Measurements from ENCODE around the gene SLC22A7.

DNA sequence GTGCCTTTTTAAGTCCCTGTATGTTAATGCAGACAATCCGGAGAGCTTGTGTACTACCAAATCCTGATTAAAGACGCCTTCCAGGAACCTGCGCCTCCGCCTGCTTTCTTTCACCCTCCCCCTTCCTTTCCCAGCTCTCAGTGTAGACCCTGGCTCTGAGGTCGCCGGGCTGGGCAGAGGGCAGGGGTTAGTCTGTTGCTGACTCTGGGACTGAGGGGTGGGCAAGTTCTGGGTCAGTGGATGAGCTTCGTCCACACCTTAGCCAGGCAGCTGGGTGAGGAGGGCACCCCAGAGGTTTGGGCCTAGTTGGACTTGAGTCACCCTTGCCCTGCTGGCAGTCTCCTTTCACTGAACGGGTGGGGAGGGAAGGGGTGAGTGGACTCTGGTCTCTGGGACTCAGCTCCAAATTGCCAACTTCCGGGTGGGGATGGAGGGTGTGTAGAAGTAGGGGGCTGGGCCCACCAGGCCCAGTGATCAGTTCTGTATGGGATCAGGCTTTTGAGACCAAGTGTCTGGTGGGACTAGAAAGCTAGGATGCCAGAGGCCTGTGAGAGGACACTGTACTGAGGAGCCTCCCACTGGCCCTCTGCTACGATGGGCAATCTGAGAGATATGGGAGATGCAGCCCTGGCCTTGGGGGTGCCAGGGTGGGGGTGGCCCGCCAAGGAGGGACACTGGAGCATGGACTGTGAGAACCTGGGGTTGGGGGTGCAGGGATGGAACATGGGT, 21.3 kb upstream of the SLC22A7 start:
- TF ChIP-seq POLR2A (IDR thresholded peaks at IDR 0.05): no peak
- TF ChIP-seq, protein P1, sequence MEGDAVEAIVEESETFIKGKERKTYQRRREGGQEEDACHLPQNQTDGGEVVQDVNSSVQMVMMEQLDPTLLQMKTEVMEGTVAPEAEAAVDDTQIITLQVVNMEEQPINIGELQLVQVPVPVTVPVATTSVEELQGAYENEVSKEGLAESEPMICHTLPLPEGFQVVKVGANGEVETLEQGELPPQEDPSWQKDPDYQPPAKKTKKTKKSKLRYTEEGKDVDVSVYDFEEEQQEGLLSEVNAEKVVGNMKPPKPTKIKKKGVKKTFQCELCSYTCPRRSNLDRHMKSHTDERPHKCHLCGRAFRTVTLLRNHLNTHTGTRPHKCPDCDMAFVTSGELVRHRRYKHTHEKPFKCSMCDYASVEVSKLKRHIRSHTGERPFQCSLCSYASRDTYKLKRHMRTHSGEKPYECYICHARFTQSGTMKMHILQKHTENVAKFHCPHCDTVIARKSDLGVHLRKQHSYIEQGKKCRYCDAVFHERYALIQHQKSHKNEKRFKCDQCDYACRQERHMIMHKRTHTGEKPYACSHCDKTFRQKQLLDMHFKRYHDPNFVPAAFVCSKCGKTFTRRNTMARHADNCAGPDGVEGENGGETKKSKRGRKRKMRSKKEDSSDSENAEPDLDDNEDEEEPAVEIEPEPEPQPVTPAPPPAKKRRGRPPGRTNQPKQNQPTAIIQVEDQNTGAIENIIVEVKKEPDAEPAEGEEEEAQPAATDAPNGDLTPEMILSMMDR (IDR thresholded peaks at IDR 0.05): no peak
